ENCODE measurements around the gene CYP26A1.

CYP26A1 gene

GRCh38 chr10:93072713-93073538 is 767 bp upstream of the CYP26A1 start:
- no peaks in the 10 kb centered on the region for H3K36me3 ChIP-seq (ENCODE audit: insufficient read depth, low read length)
- DNase-seq: no peak
- H3K9ac ChIP-seq (ENCODE audit: low read depth, low read length): no peak overlapping the region
- H3K4me1 ChIP-seq (ENCODE audit: insufficient read depth, low read length): no peaks in the 10 kb centered on the region
- H3K4me2 ChIP-seq (ENCODE audit: insufficient read depth, low read length): no peak overlapping the region
- peaks cover 8% of the 10 kb centered on the region for H3K27me3 ChIP-seq (ENCODE audit: insufficient read depth, low read length, poor library complexity)
- no peak for ATAC-seq (ENCODE audit: insufficient read depth, low read depth)
- no peaks in the 10 kb centered on the region for H4K20me1 ChIP-seq (ENCODE audit: insufficient read depth, low read length)
- no peak overlapping the region for H2AFZ ChIP-seq (ENCODE audit: low read depth, low read length)
- H3K79me2 ChIP-seq (ENCODE audit: insufficient read depth, low read length): no peaks in the 10 kb centered on the region
- H3K9me3 ChIP-seq (ENCODE audit: insufficient read depth, low read length, severe bottlenecking): no peaks in the 10 kb centered on the region
- H3K4me3 ChIP-seq (ENCODE audit: low read depth in 1 of 2, low read length in 2 of 2): no peak overlapping the region
- TF ChIP-seq EZH2 (IDR thresholded peaks at IDR 0.05; ENCODE audit: borderline replicate concordance, low read depth, low read length, severe bottlenecking) (no peak), CTCF (IDR thresholded peaks at IDR 0.05; ENCODE audit: borderline replicate concordance, extremely low read depth, low read length, poor library complexity, severe bottlenecking) (no peak)
- no peak overlapping the region for H3K27ac ChIP-seq (ENCODE audit: low read length)

GRCh38 chr10:93074147-93074596 is 479 bp downstream of the CYP26A1 start:
- Histone ChIP-seq H4K20me1 (ENCODE audit: insufficient read depth, low read length) (0 out of 2 replicates have a peak, but pooled peaks cover 3% of the 10 kb centered on the region), H3K79me2 (ENCODE audit: insufficient read depth, low read length) (no peaks in the 10 kb centered on the region), H3K27ac (ENCODE audit: low read length) (no peak overlapping the region), H3K27me3 (ENCODE audit: insufficient read depth, low read length, poor library complexity) (peaks cover 8% of the 10 kb centered on the region), H3K4me2 (ENCODE audit: insufficient read depth, low read length) (no peak overlapping the region), H3K9ac (ENCODE audit: low read depth, low read length) (no peak overlapping the region), H3K4me3 (ENCODE audit: low read depth in 1 of 2, low read length in 2 of 2) (no peak overlapping the region), H3K4me1 (ENCODE audit: insufficient read depth, low read length) (no peaks in the 10 kb centered on the region), H3K9me3 (ENCODE audit: insufficient read depth, low read length, severe bottlenecking) (no peaks in the 10 kb centered on the region), H3K36me3 (ENCODE audit: insufficient read depth, low read length) (no peaks in the 10 kb centered on the region), H2AFZ (ENCODE audit: low read depth, low read length) (no peak overlapping the region)
- no peak for DNase-seq
- TF ChIP-seq EZH2 (IDR thresholded peaks at IDR 0.05; ENCODE audit: borderline replicate concordance, low read depth, low read length, severe bottlenecking) (no peak), CTCF (IDR thresholded peaks at IDR 0.05; ENCODE audit: borderline replicate concordance, extremely low read depth, low read length, poor library complexity, severe bottlenecking) (peak; percentile 40)
- no peak for ATAC-seq (ENCODE audit: insufficient read depth, low read depth)

- H3K79me2 ChIP-seq (ENCODE audit: insufficient read depth, low read length): no peaks in the 10 kb centered on the region
- peaks cover 8% of the 10 kb centered on the region for H3K27me3 ChIP-seq (ENCODE audit: insufficient read depth, low read length, poor library complexity)
- H4K20me1 ChIP-seq (ENCODE audit: insufficient read depth, low read length): 0 out of 2 replicates have a peak, but pooled peaks cover 3% of the 10 kb centered on the region
- DNase-seq: no peak
- TF ChIP-seq EZH2 (IDR thresholded peaks at IDR 0.05; ENCODE audit: borderline replicate concordance, low read depth, low read length, severe bottlenecking) (no peak), CTCF (IDR thresholded peaks at IDR 0.05; ENCODE audit: borderline replicate concordance, extremely low read depth, low read length, poor library complexity, severe bottlenecking) (no peak)
- no peaks in the 10 kb centered on the region for H3K4me1 ChIP-seq (ENCODE audit: insufficient read depth, low read length)
- H3K36me3 ChIP-seq (ENCODE audit: insufficient read depth, low read length): no peaks in the 10 kb centered on the region
- no peak overlapping the region for H2AFZ ChIP-seq (ENCODE audit: low read depth, low read length)
- H3K27ac ChIP-seq (ENCODE audit: low read length): no peak overlapping the region
- no peak overlapping the region for H3K9ac ChIP-seq (ENCODE audit: low read depth, low read length)
- no peak overlapping the region for H3K4me2 ChIP-seq (ENCODE audit: insufficient read depth, low read length)
- no peaks in the 10 kb centered on the region for H3K9me3 ChIP-seq (ENCODE audit: insufficient read depth, low read length, severe bottlenecking)
- no peak for ATAC-seq (ENCODE audit: insufficient read depth, low read depth)
- H3K4me3 ChIP-seq (ENCODE audit: low read depth in 1 of 2, low read length in 2 of 2): no peak overlapping the region
Measured at GRCh38 chr10:93074597-93075368, 1.1 kb downstream of the CYP26A1 start.
